Fibroblast of skin of left quadriceps (primary cell): ENCODE results near the gene MAGI3.
"Not testable (repeated sequence)": the region's sequence is repeated elsewhere in the genome, so short reads cannot be mapped to it uniquely, and the experiment has no call there.

ENCODE experiments used
- DNase-seq, 2 experiments: peaks; one replicate each; pipeline ENCODE4 v3.0.0-alpha.2; 2013; ENCODE audit warnings: low read depth in 2 of 2

The MAGI3 gene

DNA sequence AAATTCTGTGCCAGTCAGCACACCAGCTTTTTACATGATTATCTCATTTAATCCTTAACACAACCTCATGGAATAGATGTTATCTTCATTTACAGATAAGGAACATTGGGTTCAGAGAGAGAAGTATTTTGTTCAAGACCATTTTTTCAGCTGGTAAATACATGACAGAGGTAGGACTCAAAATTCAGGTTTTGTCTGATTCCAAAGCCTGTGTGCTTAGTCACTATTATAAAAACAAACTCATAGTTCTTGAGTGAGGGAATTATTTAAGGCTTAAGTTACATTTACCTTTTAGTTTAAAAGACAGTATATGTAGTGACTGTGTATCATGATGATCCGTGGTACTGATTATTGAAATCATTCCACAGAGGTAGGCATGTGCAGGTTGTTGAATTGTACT, 125.2 kb downstream of the MAGI3 start:
- no peak for DNase-seq

DNA sequence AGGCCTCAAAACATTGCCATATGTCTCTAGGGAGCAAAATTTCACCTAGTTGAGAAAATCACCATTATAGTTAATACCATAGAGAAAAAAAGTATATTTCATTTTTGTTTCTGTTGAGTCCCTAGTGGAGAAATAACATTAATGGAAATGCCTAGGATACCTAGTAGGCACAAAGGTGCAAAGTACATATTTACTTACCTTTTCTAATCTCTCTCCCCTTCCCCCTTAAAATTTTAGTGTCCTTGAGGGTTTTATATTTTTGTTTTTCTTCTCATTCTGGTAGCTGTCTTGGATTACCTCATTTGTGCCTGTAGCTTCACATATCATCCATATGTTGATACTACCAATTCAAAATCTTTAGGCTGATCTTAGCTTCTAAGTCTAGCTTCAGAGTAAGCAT, 127.0 kb downstream of the MAGI3 start:
- no peak for DNase-seq

DNA sequence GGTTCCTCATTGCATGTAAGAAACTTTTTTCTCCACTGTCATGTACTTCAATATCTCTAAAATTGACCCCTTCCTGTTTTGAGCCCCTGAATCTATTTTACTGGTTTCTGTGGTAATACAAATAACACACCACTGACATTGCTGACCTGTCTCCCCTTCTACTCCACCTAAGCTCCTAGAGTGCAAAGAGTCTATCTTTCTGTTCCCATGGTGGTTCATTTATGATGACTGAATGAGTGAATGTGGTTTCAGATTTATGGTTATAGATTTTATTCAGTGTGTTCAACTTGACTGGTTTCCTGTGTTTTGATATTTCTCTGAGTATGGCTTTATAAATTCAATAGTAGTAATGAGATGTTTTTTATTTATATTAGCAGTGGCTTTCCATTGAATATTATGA, 127.7 kb downstream of the MAGI3 start:
- no peak for DNase-seq

DNA sequence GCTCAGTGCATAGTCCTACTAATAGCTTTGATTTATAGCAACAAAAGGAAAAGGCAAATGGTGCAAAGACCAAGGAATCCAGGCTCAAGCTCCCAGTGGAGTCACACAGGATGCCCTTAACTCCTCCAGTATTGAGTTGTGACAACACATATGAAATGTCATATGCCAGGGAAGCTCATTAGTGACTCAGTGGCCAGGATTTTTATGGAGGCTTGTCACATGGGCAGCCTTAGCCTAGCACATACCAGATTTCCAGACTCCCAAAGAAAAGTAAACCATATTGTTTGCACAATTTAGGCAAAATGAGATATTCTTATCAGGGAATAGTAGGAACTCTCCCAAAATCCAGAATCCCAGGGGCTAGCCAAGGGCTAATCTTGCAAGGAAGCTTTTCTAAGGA, 129.2 kb downstream of the MAGI3 start:
- no peak for DNase-seq

DNA sequence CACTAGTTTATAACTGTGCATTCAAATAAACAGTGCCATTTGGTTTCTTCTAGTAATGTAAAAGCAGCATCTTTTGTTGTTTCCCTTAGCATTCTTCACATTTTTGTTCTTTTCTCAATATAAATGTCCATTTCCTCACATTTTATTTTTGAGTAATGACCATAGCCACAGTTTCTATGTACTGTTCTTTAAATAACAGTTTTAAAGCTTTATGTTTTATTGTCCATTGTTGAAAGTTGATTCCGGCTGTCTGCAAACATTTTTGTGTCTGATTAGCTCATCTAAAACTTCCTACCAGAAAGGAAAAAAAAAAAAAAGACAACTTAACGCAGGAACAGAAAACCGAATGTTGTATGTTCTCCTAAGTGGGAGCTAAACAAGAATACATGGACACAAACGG, 139.7 kb downstream of the MAGI3 start:
- DNase-seq: no peak

DNA sequence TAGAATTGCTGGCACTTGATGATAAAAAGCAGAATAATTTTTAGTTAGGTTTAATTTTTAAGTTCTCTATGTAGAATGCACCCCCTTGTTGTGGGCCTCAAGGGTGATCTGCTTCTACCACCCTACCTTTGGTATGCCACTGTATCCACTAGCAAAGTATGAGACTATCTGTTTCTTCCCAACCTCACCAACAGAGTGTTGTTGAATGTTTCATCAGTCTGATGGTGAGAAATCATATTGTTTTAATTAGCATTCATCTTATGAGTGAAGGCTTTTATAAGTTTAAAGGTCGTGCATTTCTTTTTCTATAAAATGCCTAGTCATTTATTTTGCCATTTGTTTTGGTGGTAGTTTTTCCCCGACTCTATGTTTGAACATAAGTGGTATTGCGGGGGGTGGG, 141.0 kb downstream of the MAGI3 start:
- DNase-seq: peak; percentile 56 to 65

DNA sequence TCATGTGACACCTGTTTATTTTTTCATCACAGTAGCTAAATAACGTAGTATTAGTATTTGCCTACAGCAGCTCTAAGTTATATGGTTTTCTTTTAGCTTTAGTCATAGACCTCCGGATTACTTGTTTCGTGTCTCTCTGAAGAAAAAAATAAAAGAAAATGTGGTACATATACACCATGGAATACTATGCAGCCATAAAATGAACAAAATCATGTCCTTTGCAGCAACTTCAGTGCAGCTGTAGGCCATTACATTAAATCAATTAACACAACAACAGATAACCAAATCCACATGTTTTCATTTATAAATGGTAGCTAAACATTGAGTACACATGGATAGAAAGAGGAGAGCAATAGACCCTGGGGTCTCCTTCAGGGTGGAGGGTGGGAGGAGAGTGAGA, 142.7 kb downstream of the MAGI3 start:
- no peak for DNase-seq

DNA sequence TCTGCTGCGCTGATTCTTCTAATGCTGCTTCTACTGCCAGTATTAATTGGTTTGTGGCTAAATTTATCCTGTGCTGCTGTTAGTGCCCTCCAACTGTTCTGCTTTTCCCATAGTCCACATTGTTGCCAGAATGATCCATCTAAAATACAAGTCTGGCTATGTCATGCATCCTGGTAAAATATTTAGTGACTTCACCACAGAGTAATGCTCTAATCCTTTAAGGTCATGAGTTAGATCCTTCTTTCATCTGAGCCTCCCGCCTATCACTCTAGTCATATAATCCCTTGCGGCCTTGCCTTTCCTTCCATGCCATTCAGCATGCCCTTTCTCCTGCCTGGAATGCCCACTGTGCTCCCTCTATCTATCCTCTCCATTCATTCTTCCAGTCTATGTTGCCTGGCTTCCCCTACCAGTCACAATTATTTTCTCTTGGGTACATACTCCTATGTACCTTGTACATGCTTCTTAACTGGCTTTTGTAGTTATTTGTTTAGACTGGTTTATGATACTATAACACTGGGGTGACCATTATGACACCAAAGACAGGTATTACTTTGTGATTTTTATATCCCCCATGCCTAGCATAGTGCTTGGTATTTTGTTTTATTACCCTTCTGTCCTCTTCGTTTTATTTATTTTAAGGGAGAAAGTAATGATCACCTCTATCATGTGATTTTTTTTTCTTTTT, 144.0 kb downstream of the MAGI3 start:
- DNase-seq: peak; percentile 69 to 75

DNA sequence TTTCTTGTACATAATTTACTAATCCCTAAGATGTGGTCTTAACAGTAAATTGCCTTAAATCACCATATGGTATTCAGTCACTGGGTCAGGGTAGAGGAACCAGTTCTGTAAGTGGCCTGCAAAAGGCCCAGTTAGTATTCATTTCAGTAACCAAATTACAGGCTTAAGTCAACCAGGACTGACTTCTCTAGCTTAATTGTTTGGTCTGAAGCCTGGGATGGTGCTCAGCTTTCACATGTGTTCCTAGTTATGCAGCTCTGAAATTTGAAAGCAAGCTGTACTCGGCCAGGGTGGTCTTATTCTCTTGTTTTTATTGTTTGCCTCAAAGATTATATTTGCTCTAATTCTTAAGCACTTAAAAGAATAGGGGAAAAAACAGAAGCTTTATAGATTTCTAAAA, 144.6 kb downstream of the MAGI3 start:
- peak; percentile 37 to 40 for DNase-seq

DNA sequence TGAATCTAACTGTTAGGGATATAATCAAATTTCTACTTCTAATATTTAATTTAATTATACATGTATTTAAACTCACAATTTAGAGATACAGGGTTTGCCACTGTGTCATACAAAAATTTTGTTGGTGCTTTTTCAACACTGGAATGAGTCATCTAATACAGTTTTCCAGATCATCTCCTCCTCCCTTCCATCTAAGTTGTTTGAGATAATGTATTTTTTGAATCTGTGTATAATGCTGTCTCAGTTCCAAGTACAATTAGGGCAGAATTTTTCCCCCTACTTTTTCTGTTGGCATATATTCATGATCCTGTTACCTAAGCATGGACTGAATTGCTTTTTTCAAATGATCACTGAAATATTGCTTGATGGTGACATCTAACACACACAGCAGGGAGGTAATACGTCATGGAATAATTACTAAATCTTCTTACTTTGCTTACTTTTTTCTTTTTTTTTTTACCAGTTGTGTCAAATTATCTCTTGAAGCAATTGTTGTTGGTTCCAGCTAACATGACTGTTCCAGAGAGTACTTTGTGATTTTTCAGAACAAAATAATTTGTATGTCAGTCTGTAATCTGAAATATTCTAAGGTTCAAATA, 146.0 kb downstream of the MAGI3 start:
- DNase-seq: peak in 1 of 2 experiments; percentile 20

DNA sequence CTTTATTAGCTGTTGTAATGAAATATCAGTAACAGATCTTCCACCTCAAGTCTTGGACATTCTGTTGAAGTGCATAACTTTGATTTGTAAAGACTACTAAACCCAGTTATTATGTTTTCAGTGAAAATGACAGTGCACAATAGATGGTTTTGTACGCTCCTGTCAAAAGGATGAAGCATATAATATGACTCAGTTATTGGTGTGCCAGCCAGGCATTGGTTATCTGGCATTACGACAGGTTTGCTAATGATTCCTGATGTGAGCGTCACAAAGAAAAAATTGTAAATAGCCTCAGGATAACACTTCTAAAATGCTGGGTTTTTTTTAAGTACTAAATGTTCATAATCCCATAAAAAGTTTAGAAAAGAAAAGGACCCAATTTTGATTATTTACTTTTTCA, 147.9 kb downstream of the MAGI3 start:
- DNase-seq: no peak

DNA sequence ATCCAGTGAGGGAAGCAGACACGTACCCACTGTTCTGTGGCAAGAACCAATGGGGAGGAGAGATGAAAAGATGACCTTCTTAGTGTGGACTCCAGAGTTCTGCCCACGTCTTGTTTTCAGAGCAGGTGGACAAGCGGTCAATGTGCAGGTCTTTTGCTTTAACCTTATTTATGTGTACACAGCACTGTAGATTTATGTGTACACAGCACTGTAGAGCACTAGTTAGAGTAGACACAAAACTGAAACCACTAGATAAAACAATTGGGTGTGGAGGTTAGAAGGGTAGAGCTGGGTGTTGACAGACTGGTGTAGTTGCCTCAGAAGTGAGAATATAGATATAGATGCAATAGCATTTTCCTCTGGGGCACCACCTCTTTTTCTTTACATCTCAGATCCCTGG, 150.0 kb downstream of the MAGI3 start:
- DNase-seq: no peak

DNA sequence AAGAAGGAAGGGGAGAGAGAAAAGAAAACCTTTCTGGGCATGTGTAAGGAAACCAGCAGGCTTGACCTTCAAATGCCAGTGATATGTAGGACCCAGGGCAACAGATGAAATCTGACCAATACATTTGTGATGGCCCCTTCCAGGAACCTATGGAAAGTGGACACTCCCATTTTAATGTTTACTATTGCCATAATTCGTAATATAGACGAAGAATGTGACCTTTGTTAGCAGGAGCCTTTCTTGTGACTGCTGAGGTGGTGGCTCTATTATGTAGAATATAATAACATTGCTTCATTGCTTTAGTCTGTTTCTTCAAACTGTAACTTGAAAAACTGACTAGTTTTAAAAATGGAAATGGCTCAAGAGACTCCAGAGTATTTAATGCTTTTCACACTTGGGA, 150.8 kb downstream of the MAGI3 start:
- no peak for DNase-seq

DNA sequence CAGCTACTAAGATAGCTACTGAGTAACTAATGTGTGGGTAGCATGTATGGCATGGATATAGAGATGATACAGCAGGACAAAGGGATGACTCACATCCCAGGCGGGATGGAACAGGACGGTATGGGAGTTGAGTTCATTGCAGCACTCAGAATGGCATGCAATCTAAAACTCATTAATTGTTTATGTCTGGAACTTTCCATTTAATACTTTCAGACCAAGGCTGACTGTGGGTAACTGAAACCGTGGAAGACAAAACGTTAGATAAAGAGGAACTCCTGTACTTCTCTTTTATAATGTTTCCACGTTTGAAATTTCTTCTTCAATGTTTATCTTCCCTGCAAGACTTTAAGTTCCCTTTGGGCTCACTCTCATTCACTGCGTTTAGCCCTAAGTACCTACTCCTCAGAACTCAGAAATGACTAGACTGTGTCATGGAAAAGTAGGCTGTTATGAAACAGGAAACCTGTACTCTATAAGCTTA, 151.9 kb downstream of the MAGI3 start:
- peak; percentile 71 to 76 for DNase-seq

DNA sequence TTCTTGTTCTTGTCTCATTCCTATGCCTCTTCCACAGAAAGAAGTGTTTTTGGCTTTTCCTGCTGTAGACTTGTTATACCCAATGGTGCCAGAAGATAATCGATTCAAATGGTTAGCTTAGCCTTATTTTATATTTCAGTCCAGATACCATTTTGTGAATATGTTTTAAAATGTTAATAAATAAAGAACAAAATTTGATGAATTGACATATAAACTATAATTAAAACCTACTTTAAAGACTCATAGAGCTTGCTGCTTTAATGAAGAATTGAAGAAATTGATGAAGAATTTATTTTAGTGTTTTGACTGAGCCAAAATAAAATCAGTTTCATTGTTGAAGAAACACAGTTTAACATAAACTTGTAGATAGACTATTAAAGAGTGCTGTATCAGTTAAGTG, 152.8 kb downstream of the MAGI3 start:
- no peak for DNase-seq

DNA sequence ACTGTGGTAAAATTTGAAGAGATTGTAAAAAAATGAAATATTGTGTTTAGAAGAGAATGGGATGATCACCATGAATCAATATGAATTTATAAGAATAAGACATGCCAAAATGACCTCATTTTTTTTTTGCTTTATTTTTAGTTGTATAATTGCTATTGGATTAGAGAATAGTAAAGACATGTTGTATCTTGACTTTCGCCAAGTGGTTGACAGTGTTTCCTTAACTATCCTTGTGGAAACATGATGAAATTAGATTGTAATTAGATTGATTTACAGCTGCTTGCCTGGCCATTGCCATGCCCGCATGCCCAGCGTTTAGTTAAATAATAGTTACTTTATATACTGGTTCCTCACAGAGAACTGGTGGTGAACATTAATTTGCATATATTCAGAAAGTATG, 154.9 kb downstream of the MAGI3 start:
- no peak for DNase-seq

DNA sequence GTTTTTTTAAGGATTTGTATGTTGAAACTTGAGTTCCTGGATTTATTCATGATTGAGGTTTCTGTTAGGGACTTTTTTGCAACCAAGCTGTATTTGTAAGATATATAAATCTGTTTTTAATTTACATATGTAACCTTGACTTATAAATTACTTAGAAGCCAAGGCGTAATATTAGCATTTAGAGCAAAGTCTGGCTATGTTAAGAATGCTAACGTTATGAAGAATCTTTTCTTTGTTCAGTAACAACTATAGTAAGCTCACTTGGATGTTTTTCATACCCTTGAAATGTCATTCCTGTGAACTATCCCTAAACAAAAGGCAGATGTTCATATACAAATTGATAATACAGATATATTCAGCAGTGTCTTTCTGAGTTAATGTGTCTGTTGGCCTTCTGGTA, 155.3 kb downstream of the MAGI3 start:
- peak; percentile 59 to 69 for DNase-seq

DNA sequence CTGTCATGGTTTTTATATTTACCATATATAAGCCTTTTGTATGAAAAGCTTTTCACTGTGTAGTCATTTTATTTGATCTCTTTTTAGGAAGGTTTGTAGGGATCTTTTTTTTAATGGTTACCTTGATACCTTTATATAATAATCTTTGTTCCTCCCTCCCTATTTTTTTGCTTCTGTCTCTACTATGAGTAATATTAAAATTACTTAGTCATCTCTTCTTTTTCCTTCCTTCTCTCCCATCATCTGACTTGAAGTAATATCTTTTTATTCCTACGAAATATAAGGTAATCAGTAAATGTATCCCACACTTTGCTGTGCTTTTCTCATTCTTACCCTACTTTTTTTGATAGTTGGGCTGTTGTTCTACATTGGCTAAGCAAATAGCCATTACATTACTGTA, 161.4 kb downstream of the MAGI3 start:
- DNase-seq: no peak

DNA sequence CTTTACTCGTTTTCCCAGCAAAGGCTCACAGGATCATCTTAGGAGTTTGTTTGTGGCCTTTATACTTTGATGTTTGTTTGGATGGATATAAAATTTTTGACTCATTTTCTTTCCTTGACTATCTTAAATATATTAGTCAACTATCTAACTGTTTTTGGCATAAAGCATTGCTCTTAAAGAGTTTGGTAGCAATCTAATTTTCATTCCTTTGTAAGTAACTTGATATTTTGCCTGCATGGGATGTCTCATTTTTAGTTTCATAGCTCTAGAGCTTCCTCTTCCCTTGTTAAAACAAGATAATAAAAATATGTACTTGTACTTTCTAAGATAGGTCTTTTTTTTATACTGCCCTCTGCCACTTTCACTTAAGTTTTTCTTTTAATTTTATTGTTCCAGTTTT, 161.9 kb downstream of the MAGI3 start:
- no peak for DNase-seq

DNA sequence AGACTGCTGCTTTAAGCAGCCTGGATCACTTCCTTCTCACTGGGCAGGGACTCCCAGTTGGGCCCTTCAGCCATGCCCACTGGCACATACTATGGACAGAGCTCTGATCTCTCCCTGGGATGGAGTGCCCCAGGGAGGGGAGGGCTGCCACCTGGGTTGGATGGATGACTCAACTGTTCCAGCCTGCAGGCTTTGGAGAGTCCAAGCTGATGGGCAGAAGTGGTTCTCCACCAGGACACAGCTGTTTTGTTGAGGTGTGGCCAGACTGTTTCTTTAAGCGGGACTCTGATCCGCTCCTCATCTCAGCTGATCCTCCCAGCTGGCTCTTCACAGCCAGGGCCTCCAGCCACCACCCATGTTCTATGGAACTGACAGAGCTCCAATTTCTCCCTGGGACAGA, 166.9 kb downstream of the MAGI3 start:
- DNase-seq: no peak

DNA sequence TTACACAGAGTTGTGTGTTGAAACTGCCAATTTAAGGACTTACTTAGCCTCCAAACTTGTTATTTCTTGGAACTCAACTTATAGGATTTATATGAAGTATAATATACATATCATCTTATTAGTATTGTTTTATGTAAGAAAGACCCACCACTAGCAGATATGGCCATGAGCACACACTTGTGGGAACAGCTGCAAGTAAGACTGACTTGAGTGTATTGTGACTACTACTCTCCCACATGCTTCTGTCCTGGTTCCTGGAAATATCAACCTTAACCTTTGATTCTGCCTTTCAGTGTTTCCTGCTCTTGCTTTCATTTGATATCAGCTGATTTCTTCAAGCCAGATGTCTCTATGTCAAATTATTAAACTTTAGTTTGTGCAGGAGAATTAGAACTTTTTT, 175.3 kb downstream of the MAGI3 start:
- no peak for DNase-seq

DNA sequence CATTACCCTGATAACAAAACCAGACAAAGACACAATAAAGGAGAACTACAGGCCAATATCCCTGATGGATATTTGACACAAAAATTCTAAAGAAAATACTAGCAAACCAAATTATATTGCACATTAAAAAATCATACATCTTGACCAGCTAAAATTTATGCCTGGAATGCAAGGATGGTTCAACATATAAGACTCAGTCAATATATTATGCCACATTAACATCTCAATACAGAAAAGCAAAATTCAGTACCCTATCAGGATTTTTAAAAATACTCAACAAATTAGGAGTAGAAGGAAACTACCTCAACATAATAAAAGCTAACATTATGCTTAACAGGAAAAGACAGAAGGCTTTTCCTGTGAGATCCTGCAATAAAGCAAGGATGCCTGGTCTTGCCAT, 177.1 kb downstream of the MAGI3 start:
- DNase-seq: no peak

DNA sequence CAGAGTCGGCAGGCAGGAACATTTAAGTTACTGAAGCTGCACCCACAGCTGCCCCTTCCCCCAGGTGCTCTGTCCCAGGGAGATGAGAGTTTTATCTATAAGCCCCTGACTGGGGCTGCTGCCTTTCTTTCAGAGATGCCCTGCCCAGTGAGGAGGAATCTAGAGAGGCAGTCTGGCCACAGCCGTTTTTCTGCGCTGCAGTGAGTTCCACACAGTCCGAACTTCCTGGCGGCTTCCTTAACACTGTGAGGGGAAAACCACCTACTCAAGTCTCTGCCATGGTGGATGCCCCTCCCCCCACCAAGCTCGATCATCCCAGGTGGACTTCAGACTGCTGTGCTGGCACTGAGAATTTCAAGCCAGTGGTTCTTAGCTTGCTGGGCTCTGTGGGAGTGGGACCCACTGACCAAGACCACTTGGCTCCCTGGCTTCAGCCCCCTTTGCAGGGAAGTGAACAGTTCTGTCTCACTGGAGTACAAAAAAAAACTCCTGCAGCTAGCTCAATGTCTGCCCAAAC, 185.5 kb downstream of the MAGI3 start:
- not testable (repeated sequence) for DNase-seq

DNA sequence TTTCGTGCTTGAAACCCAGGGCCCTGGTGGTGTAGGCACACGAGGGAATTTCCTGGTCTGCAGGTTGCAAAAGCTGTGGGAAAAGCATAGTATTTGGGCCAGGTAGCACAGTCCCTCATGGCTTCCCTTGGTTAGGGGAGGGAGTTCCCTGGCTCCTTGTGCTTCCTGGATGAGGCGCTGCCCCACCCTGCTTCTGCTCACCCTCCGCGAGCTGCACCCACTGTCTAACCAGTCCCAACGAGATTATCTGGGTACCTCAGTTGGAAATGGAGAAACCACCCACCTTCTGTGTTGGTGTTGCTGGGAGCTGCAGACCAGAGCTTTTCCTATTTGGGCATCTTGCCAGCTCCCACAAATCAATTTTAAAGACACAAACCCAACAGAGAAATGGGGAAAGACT, 186.0 kb downstream of the MAGI3 start:
- DNase-seq: no peak
